GM18505 (cell line): ENCODE data around the gene TBX4.
"Not testable (repeated sequence)": the region's sequence is repeated elsewhere in the genome, so short reads cannot be mapped to it uniquely, and the experiment has no call there.

Experiments
- ATAC-seq: cut with Tn5 transposase; IDR thresholded peaks from one replicate; pipeline ENCODE4 v1.9.1; 2021; ENCODE audit not compliant: unreplicated experiment
- POLR2A ChIP-seq: IDR thresholded peaks from 4 replicates; pipeline ENCODE4 v1.6.1; 2011; ENCODE audit warnings: borderline replicate concordance; ENCODE audit not compliant: insufficient read depth, insufficient read length; ENCODE audit errors: extremely low read depth

Gene TBX4

DNA sequence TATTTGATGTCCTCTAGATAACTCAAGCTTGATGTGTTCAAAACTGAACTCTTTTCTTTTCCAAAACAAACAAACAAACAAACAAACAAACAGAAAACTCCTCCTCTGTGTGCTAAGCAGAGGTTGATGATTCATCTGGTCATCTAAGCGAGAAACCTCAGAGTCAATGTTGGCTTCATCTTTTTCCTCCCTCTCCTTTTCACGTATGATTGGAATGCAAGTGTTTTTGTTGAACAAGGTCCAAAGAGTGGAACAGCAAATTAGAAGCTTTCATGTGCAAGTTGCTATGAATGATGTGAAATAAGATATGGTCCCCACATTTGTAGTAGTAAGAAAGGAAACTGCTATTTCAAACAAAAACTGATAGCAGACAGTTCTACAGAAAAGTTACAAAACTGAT lies 52.5 kb downstream of the TBX4 start:
- no peak for TF ChIP-seq POLR2A
- no peak for ATAC-seq

DNA sequence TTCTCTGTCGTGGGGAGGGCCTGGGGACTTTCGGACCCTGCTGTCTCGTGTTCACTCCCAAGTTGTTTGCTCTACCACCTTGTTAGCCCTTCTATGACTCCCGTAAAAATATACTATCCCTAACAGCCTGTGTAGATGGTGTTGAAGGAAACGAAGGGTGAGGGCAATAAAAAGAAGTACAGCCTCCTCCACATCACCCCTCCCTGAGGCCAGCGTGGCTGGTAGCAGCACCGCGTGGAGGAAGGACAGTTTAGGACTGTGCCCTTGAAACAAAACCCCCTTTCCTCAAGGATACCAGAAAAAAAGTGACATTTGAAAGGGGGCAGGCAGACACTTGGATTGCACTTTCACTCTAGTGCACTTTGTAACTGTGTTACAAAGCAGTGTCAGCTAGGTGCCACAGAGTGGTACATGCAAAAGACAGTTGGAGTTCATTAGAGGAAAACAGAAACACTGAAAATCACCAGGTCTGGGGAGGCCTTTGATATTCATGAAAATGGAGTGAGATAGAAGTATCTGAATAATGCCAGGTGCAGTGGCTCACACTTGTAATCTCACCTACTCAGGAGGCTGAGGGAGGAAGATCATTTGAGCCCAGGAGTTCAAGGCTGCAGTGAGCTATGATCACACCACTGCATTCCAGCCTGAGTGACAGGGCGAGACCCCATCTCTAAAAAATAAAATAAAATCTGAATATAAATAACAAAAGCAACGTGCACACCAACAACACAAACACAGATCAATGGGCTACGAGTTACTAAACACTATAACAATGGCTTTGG lies 53.8 kb downstream of the TBX4 start:
- ATAC-seq = no peak
- no peak for TF ChIP-seq POLR2A

DNA sequence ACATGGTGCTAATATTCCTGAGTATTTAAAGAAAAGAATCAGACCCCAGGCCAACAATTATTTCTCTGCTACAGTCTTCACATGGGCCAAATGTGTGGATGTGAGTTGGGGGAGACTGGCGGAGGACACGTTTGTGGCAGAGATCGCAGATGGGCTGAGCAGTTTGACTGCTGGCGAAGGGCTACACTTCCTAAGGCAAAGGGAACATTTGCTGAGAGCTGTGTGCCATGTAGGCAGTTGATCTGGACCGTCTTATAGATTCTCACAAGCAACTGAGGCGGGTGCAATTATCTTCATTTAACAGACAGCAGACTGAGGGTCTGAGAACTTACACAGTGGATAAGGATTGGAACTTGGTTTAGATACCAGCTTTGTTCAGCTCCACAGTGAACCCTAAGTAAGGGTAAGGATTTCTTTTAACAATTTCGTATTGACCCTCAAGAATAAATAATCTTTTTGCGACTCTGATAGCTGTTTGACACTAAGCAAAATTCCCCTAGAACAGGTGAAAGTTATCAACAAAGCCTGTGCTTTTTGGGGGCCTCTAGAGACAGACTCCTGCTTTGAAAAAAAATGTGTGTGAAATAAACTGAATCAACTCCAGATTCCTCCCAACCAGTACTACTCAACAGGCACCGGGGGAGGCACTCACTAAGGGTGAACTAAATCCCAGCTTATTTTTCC lies 55.3 kb downstream of the TBX4 start:
- no peak for ATAC-seq

DNA sequence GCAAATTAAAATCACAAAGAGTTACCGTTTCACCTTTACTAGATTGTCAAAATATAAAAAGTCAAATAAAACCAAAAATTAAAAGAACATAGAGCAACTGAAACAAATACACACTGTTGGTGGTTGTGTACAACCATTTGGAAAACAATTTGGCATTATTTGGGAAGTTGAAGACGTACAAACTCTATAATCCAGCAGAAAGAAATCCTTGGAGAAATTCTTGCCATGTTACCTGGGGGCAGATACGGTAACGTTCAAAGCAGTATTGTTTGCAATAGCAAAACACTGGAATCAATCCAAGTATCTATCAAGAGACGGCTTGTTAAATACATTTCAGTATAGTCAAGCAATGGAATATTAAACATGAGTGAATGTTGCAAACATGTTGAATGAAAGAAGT lies 56.7 kb downstream of the TBX4 start:
- TF ChIP-seq POLR2A = no peak
- ATAC-seq = no peak

More for the DNA sequence above, 55.3 kb downstream of the TBX4 start:
- no peak for TF ChIP-seq POLR2A

DNA sequence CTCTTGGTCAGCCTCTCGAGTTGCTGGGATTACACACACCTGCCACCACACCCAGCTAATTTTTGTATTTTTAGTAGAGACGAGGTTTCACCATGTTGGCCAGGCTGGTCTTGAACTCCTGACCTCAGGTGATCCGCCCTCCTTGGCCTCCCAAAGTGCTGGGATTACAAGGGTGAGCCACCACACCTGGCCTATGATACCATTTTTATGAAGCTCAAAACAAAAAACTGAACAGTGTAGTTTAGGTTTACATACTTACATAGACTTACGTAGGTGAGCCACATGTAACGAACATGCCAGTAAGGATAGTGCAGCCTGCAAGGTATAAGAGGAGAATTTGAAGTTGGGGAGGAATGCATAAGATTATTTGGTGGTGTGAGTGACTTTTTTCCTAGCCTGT lies 57.2 kb downstream of the TBX4 start:
- not testable (repeated sequence) for ATAC-seq

DNA sequence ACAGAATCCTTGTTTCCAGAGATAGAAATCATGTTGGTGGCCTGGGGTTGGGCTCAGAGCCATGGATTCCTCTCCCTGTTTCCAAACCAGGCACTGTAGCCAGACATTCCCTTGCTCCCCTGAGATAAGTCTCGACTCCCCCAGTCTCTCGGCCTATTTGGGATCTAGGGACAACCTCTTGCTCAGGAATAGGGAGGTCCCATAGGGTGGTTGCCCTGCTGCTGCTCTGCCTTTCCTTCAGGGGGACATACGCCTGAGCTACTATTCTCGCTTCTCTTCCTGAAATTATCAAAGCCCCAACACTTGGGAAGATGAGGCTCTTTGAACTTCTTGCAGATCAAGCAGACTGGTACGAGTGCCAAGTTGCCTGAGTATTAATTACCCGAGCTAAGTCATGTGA lies 58.0 kb downstream of the TBX4 start:
- TF ChIP-seq POLR2A = no peak
- ATAC-seq = no peak

DNA sequence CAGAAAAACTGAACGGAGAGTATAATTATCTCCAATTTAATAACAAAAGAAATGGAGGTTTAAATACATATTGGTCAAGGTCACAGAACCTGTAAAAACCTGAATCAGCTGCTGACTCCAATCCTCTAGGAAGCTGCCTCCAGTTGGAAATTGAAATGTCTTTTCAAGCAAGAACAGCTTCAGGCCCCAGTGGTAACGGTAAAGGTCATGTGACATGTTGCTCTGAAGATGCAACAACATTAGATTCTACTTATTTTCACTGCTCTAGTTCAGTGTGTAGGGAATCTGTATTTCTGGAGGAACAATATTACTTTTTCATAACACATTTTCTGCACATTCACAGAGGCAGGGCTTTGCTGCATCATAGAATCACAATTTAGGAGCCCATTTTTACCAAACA lies 58.8 kb downstream of the TBX4 start:
- no peak for ATAC-seq

DNA sequence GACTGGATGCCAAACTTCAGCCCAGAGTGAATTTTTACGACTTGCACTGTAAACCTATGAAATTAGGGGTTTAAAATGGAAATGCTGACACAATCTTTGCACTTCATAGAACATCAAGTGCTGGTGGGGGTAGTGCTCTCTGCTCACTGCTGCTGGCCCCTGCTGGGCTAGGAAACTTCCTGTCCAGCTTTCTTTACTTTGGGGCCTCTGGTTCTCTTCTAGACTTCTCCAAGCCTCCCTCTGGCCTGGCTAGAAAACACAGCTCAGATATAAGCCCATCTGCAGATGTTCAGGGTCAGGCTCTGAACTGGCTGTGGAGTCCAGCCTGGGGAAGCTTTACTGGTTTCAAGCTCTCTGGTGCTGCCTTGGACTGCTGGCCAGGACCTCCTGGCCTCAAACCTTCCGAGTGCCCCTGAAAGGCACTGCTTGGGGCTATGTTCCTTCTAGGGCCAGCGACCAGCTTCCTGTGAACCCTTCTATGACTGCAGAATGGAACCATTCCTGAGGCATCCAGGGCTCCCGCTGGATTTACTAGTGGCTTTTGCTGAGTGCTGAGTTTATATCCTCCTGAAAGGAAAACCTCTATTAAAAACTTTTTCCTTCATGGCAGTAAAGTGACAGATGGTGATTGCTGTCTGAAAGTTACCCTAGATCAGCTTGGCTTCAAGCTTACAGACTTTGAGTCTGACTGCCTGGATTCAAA lies 59.4 kb downstream of the TBX4 start:
- ATAC-seq = no peak
- TF ChIP-seq POLR2A = no peak

More for the DNA sequence above, 58.8 kb downstream of the TBX4 start:
- no peak for TF ChIP-seq POLR2A

DNA sequence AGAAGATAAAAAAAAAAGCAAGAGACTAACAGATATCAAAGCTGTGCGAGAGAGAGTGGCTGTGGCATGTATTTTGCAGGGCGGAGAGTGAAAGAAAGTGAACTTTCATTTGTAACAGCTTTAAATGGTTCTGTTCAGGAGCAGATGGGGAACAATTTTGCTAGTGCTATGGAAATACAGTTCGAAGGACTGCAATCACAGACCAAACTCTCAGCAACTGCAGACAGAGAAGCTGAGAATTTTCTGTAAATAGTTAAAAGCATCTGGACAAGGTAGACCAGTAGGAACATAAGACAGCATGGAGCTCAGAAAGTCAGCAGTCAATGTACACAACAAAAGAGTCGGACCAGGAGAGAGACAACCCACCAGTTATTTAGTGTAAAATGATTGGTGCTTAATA lies 62.3 kb downstream of the TBX4 start:
- ATAC-seq = no peak
- no peak for TF ChIP-seq POLR2A

DNA sequence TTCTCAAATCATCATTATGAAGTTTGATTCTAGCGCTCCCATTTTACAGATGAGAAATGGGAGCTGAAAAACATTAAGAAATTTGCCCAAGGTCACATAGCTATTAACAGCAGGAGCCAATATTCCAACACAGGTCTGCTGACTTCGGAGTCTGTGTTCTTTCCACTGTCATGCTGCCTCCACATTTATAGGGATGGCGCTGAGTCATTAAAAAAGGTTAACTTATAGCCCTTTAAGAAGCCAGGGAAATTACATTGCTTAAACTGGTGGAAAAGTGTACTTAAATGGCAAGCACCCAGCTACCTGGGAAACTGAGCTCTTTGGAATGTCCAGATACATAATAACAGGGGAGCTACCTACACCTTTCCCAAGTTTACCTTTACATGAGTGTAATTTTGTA lies 65.0 kb downstream of the TBX4 start:
- TF ChIP-seq POLR2A = no peak
- ATAC-seq = no peak

DNA sequence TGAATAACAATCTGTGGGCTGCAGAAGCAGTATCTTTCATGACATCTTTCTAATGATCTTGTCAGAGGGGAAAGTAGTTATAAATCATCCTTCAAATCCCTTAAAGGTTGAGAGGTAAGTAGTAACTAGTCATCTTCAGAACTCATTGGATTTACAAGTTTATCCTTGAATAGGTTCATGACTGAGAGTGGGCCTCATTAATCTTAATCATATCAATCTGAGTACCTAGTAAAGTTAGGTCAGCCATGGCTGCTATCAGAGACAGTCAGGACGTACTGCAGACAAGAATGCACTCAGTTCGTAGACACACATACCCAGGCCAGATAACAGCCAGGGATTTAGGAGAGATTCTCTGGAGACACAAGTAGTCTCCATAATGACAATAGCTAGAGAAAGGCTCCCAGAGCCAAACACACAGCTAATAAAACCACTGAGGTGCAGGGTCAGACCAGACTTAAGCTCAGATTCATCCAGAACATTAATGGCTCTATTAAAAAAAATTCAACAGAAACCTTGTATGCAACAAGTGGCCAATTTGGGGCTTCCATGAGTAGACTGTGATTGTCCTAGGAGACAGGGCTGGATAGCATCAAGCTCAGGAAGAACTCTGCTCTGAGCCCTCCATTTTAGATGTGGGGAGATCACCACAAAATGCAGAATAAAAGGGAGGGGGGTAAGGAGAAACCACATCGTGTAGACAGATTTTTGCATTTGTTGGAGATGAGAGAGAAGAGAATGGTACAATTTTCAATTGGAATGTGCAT lies 65.8 kb downstream of the TBX4 start:
- TF ChIP-seq POLR2A = no peak
- ATAC-seq = no peak

DNA sequence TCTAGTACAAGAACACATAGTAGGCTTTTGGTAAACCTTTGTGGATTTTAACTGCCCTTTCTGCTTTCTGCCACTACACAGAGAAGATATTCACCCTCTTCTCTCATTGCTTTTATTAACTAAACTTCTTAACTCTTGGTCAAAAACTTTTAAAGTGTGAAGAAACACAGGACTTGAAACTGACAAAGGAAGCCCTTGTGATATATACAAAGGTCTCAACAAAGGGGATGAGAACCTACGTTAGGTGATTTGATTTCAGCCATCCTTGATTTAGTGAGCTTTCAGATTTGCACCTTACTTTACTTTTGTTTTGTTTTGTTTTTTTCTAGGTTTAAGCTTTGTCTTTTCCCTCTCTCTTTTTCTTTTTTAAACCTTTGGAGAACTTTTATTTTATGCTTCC lies 66.9 kb downstream of the TBX4 start:
- TF ChIP-seq POLR2A = no peak
- ATAC-seq = no peak

DNA sequence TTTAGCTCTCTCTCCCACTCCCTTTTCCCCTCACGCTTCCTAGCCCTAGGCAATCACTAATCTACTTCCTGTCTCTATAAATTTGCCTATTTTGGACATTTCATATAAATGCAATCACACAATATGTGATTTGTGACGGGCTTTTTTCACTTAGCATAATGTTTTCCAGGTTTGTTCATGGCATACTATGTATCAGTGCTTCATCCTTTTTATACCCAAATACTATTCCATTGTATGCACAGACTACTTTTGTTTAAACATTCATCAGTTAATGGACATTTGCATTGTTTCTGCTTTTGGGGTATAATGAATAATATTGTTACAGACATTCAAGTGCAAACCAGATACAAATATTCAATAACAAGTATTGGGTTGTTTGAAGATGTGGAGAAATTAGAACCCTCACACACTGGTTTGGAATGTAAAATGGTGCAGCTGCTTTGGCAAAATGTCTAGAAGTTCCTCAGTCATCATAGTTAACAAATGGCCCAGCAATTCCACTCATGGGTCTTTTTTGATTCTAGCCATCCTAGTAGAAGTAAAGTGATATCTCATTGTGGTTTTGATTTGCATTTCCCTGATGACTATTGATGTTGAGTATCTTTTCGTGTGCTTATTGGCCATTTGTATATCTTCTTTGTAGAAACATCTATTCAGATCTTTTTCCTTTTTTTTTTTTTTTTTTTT lies 67.7 kb downstream of the TBX4 start:
- ATAC-seq = no peak
- no peak for TF ChIP-seq POLR2A
